Mesenchymal stem cell (in vitro differentiated cells and primary cell): ENCODE measurements around the gene FBXL17.

ENCODE experiments used
- DNase-seq: peaks from one replicate; pipeline ENCODE4 v3.0.0-alpha.2; 2013
- H2AFZ ChIP-seq: one replicate; pipeline ENCODE4 v1.6.1; 2013; ENCODE audit warnings: low read depth, mild to moderate bottlenecking, control low read depth, inconsistent platforms, low read length, moderate library complexity
- H2AK5ac ChIP-seq: 2 replicates; pipeline ENCODE4 v1.6.1; 2013; ENCODE audit warnings: low read length, moderate library complexity, mild to moderate bottlenecking, inconsistent platforms; ENCODE audit not compliant: severe bottlenecking
- H2BK120ac ChIP-seq: one replicate; pipeline ENCODE4 v1.6.1; 2013; ENCODE audit warnings: low read depth, mild to moderate bottlenecking, inconsistent platforms, low read length, moderate library complexity
- H2BK12ac ChIP-seq, 2 experiments: one replicate each; pipeline ENCODE4 v1.6.1; 2013; ENCODE audit warnings: inconsistent platforms in 2 of 2, low read length in 2 of 2, mild to moderate bottlenecking in 2 of 2, moderate library complexity in 2 of 2, control low read depth in 1 of 2
- H2BK15ac ChIP-seq: one replicate; pipeline ENCODE4 v1.6.1; 2013; ENCODE audit warnings: mild to moderate bottlenecking, low read depth, inconsistent platforms; ENCODE audit not compliant: poor library complexity, severe bottlenecking
- H2BK5ac ChIP-seq: 2 replicates; pipeline ENCODE4 v1.6.1; 2013; ENCODE audit warnings: low read depth, mild to moderate bottlenecking, low read length, control low read depth, inconsistent platforms; ENCODE audit not compliant: poor library complexity, severe bottlenecking
- H3K14ac ChIP-seq, 2 experiments: one replicate each; pipeline ENCODE4 v1.6.1; 2013; ENCODE audit warnings: inconsistent platforms in 2 of 2, low read length in 2 of 2, control low read depth in 1 of 2, mild to moderate bottlenecking in 1 of 2, moderate library complexity in 1 of 2
- H3K18ac ChIP-seq, 2 experiments: one replicate each; pipeline ENCODE4 v1.6.1; 2013; ENCODE audit warnings: inconsistent platforms in 2 of 2, low read length in 2 of 2, control low read depth in 1 of 2, low read depth in 1 of 2, mild to moderate bottlenecking in 1 of 2
- H3K23ac ChIP-seq, 2 experiments: one replicate each; pipeline ENCODE4 v1.6.1; 2013; ENCODE audit warnings: inconsistent platforms in 2 of 2, low read length in 2 of 2, mild to moderate bottlenecking in 2 of 2, moderate library complexity in 2 of 2, control low read depth in 1 of 2
- H3K27ac ChIP-seq: 2 replicates; pipeline ENCODE4 v1.5.1; 2013; ENCODE audit warnings: mild to moderate bottlenecking, moderate library complexity, low read length, control low read depth, inconsistent platforms; ENCODE audit not compliant: poor library complexity, severe bottlenecking
- H3K27me3 ChIP-seq, 2 experiments: 2 replicates each; pipeline versions ENCODE4 v1.6.1 to v1.7.0; 2013; ENCODE audit warnings: low read length in 2 of 2, mild to moderate bottlenecking in 2 of 2, moderate library complexity in 2 of 2, control low read depth in 1 of 2, inconsistent platforms in 1 of 2; ENCODE audit not compliant: control insufficient read depth in 1 of 2, insufficient read depth in 1 of 2
- H3K36me3 ChIP-seq, 2 experiments: 2 replicates each; pipeline versions ENCODE4 v1.6.1 to v1.7.0; 2013; ENCODE audit warnings: low read length in 2 of 2, control low read depth in 1 of 2, inconsistent platforms in 1 of 2, low read depth in 1 of 2, mild to moderate bottlenecking in 1 of 2; ENCODE audit not compliant: insufficient read depth in 2 of 2, control insufficient read depth in 1 of 2
- H3K4ac ChIP-seq, 2 experiments: one replicate each; pipeline ENCODE4 v1.6.1; 2013; ENCODE audit warnings: inconsistent platforms in 2 of 2, low read length in 2 of 2, mild to moderate bottlenecking in 2 of 2, moderate library complexity in 2 of 2, control low read depth in 1 of 2, low read depth in 1 of 2
- H3K4me1 ChIP-seq: 2 replicates; pipeline ENCODE4 v1.6.1; 2013; ENCODE audit warnings: low read depth, low read length, control low read depth; ENCODE audit not compliant: control insufficient read depth, insufficient read depth
- H3K4me2 ChIP-seq: 2 replicates; pipeline ENCODE4 v1.6.1; 2013; ENCODE audit warnings: low read length, mild to moderate bottlenecking, inconsistent platforms; ENCODE audit not compliant: poor library complexity, severe bottlenecking
- H3K4me3 ChIP-seq, 2 experiments: 2 replicates each; pipeline versions ENCODE4 v1.5.1 to v1.7.0; 2013; ENCODE audit warnings: low read length in 2 of 2, mild to moderate bottlenecking in 2 of 2, control low read depth in 1 of 2, low read depth in 1 of 2; ENCODE audit not compliant: insufficient read depth in 1 of 2
- H3K79me1 ChIP-seq: replicated peaks from 2 replicates; pipeline ENCODE4 v1.6.1; 2013; ENCODE audit warnings: mild to moderate bottlenecking, control low read depth, low read length, inconsistent platforms; ENCODE audit not compliant: poor library complexity, severe bottlenecking
- H3K9ac ChIP-seq: 2 replicates; pipeline ENCODE4 v1.7.0; 2013; ENCODE audit warnings: mild to moderate bottlenecking, low read length, moderate library complexity
- H3K9me3 ChIP-seq: 2 replicates; pipeline ENCODE4 v1.7.0; 2013; ENCODE audit warnings: mild to moderate bottlenecking, low read length; ENCODE audit not compliant: control insufficient read depth
- H4K8ac ChIP-seq: one replicate; pipeline ENCODE4 v1.6.1; 2013; ENCODE audit warnings: inconsistent platforms, mild to moderate bottlenecking, low read length, moderate library complexity
- H4K91ac ChIP-seq: one replicate; pipeline ENCODE4 v1.6.1; 2013; ENCODE audit warnings: mild to moderate bottlenecking, low read length, inconsistent platforms
- WGBS: methylation state at CpG from one replicate; pipeline ENCODE4 v1.1.7; 2013; ENCODE audit warnings: mixed read lengths; 5-methylcytosine and 5-hydroxymethylcytosine counted together

Gene FBXL17

GRCh38 chr5:108233617-108234155, 148.2 kb downstream of the FBXL17 start:
- Histone ChIP-seq H2AFZ (no peak overlapping the region), H4K91ac (no peak overlapping the region), H3K18ac (no peak overlapping the region), H2BK120ac (no peak overlapping the region), H3K4me1 (no peaks in the 10 kb centered on the region), H2BK5ac (no peak overlapping the region), H3K27ac (no peak overlapping the region), H2AK5ac (no peak overlapping the region), H2BK12ac (no peak overlapping the region), H3K4me3 (no peak overlapping the region), H3K4me2 (no peak overlapping the region), H2BK15ac (no peak overlapping the region), H3K23ac (no peak overlapping the region), H3K4ac (no peak overlapping the region), H3K9ac (no peak overlapping the region), H3K79me1 (peaks cover 4% of the 10 kb centered on the region), H4K8ac (no peak overlapping the region), H3K9me3 (no peaks in the 10 kb centered on the region), H3K36me3 (no peaks in the 10 kb centered on the region), H3K14ac (peak overlapping the region in 1 of 2 experiments; percentile 15), H3K27me3 (no peaks in the 10 kb centered on the region)
- 47% methylated on average over 1 of the region's 3 CpGs for WGBS
- peak; percentile 6 for DNase-seq

DNA sequence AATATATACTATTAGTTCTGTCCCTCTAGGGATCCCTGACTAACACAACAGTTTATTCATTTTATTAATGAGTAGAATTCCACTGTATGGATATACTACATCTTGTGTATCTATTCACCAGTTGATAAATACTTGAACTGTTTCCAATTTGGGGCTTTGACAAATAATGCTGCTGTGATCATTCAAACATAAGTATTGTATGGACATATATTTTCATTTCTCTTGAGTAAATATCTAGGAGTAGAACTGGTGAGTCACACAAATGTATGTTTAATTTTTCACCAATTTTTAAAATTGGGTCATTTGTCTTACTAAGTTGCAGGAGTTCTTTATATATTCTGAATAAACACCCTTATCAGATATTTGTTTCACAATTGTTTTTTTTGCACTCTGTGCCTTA, 149.1 kb downstream of the FBXL17 start:
- no peak overlapping the region for H2BK5ac ChIP-seq
- no peak overlapping the region for H3K4me2 ChIP-seq
- H3K27me3 ChIP-seq = no peaks in the 10 kb centered on the region
- H3K79me1 ChIP-seq = peaks cover 4% of the 10 kb centered on the region
- no peak overlapping the region for H3K14ac ChIP-seq
- no peak overlapping the region for H2AK5ac ChIP-seq
- DNase-seq = no peak
- no peak overlapping the region for H3K23ac ChIP-seq
- no peak overlapping the region for H2AFZ ChIP-seq
- H4K91ac ChIP-seq = no peak overlapping the region
- no peaks in the 10 kb centered on the region for H3K36me3 ChIP-seq
- no peak overlapping the region for H3K27ac ChIP-seq
- no peak overlapping the region for H2BK12ac ChIP-seq
- H4K8ac ChIP-seq = no peak overlapping the region
- H3K9me3 ChIP-seq = no peaks in the 10 kb centered on the region
- H3K4me1 ChIP-seq = no peaks in the 10 kb centered on the region
- no peak overlapping the region for H3K4ac ChIP-seq
- H3K9ac ChIP-seq = no peak overlapping the region
- H2BK120ac ChIP-seq = no peak overlapping the region
- H3K18ac ChIP-seq = no peak overlapping the region
- no peak overlapping the region for H2BK15ac ChIP-seq
- H3K4me3 ChIP-seq = no peak overlapping the region

- Histone ChIP-seq H2BK15ac (no peak overlapping the region), H3K4me2 (no peak overlapping the region), H3K79me1 (no peaks in the 10 kb centered on the region), H4K8ac (no peak overlapping the region), H2AFZ (no peak overlapping the region), H3K27me3 (no peaks in the 10 kb centered on the region), H2AK5ac (no peak overlapping the region), H3K4me3 (no peak overlapping the region), H3K4ac (no peak overlapping the region), H3K14ac (no peak overlapping the region), H3K27ac (no peak overlapping the region), H3K9me3 (no peaks in the 10 kb centered on the region), H4K91ac (no peak overlapping the region), H2BK120ac (no peak overlapping the region), H2BK12ac (no peak overlapping the region), H3K18ac (no peak overlapping the region), H3K36me3 (no peaks in the 10 kb centered on the region), H3K9ac (no peak overlapping the region), H2BK5ac (no peak overlapping the region), H3K23ac (no peak overlapping the region), H3K4me1 (peaks cover under 1% of the 10 kb centered on the region)
- no peak for DNase-seq
These were observed 159.9 kb downstream of the FBXL17 start for GRCh38 chr5:108222011-108222410.

GRCh38 chr5:108220834-108221233, 161.1 kb downstream of the FBXL17 start:
- Histone ChIP-seq H2BK120ac (no peak overlapping the region), H2BK12ac (no peak overlapping the region), H3K9ac (no peak overlapping the region), H3K4me1 (peaks cover 5% of the 10 kb centered on the region), H4K91ac (no peak overlapping the region), H3K18ac (no peak overlapping the region), H3K4me2 (no peak overlapping the region), H2BK15ac (no peak overlapping the region), H3K4me3 (no peak overlapping the region), H3K27me3 (no peaks in the 10 kb centered on the region), H3K14ac (no peak overlapping the region), H3K27ac (no peak overlapping the region), H2AFZ (no peak overlapping the region), H2BK5ac (no peak overlapping the region), H4K8ac (no peak overlapping the region), H2AK5ac (no peak overlapping the region), H3K36me3 (no peaks in the 10 kb centered on the region), H3K23ac (no peak overlapping the region), H3K4ac (no peak overlapping the region), H3K9me3 (no peaks in the 10 kb centered on the region), H3K79me1 (no peaks in the 10 kb centered on the region)
- WGBS = 97% methylated on average over 1 of the region's 1 CpG
- DNase-seq = no peak
